GM20000 (cell line): ENCODE results near the gene TDP2.
"Not testable (repeated sequence)": the region's sequence is repeated elsewhere in the genome, so short reads cannot be mapped to it uniquely, and the experiment has no call there.

Experiments
- DNase-seq: peaks from one replicate; pipeline ENCODE4 v3.0.0; 2012; ENCODE audit warnings: low spot score
- TF ChIP-seq, protein P1 (sequence below): IDR thresholded peaks from 2 replicates; pipeline ENCODE4 v1.5.1; 2012; ENCODE audit warnings: mild to moderate bottlenecking, control low read depth; ENCODE audit errors: extremely low read depth, missing control alignments

Gene TDP2

DNA sequence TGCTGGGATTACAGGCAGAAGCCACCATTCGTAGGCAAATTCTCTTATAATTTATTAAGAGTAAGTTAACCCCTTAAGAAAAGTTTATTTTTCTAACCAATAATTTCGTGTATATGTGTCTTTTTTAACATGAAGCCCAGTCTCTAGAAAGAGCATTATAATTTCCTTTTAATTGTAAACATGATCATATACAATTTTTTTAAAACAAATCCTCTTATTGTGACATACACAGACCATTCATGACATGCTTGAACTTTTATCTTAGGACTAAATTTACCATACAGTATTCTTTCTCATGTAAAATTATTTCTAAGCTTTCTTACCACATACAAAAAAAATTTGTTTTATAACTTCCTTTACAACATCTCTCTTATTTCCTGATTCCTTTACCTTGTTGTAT lies 6.9 kb upstream of the TDP2 start:
- no peak for DNase-seq

DNA sequence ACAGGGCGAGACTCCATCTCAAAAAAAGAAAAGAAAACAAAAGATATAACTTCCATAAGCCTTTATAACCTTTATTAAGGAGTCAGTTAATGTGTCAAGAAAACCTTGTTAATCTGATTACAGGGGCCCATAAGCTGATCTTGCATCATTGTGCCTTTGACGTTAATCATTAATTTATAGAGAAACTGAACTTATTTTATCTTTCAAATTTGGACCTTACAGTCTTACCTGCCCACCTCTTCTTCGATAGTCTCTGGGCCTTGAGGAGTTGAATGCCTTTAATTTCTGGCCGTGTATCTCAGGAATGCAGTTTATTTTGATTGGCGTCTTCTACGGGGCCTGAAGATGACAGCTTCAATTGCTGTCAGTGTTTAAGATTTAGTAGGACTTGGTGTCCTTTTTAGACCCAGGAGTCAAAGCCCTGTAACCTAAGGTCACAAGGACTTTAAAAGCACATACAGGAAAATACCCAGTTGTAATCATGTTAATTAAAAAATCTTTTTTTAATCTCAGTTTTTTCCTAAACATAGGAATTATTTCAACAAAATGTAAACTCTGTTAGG lies 6.0 kb upstream of the TDP2 start:
- TF ChIP-seq, protein P1, sequence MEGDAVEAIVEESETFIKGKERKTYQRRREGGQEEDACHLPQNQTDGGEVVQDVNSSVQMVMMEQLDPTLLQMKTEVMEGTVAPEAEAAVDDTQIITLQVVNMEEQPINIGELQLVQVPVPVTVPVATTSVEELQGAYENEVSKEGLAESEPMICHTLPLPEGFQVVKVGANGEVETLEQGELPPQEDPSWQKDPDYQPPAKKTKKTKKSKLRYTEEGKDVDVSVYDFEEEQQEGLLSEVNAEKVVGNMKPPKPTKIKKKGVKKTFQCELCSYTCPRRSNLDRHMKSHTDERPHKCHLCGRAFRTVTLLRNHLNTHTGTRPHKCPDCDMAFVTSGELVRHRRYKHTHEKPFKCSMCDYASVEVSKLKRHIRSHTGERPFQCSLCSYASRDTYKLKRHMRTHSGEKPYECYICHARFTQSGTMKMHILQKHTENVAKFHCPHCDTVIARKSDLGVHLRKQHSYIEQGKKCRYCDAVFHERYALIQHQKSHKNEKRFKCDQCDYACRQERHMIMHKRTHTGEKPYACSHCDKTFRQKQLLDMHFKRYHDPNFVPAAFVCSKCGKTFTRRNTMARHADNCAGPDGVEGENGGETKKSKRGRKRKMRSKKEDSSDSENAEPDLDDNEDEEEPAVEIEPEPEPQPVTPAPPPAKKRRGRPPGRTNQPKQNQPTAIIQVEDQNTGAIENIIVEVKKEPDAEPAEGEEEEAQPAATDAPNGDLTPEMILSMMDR = no peak

More for the DNA sequence above, 6.9 kb upstream of the TDP2 start:
- TF ChIP-seq, protein P1 = no peak

DNA sequence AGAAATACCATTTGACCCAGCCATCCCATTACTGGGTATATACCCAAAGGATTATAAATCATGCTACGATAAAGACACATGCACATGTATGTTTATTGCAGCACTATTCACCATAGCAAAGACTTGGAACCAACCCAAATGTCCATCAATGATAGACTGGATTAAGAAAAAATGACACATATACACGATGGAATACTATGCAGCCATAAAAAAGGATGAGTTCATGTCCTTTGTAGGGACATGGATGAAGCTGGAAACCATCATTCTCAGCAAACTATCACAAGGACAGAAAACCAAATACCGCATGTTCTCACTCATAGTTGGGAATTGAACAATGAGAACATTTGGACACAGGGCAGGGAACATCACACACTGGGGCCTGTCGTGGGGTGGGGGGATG lies 4.4 kb upstream of the TDP2 start:
- DNase-seq = not testable (repeated sequence)

More for the DNA sequence above, 6.0 kb upstream of the TDP2 start:
- DNase-seq = no peak

- not testable (repeated sequence) for DNase-seq
Observed at GRCh38 chr6:24670492-24670891, 3.8 kb upstream of the TDP2 start.

GRCh38 chr6:24668997-24669361 lies 2.3 kb upstream of the TDP2 start:
- TF ChIP-seq, protein P1 = no peak
- DNase-seq = no peak

- DNase-seq = not testable (repeated sequence)
Observed at GRCh38 chr6:24668066-24668996, 1.6 kb upstream of the TDP2 start.

GRCh38 chr6:24667378-24667803 lies 692 bp upstream of the TDP2 start:
- TF ChIP-seq, protein P1 = no peak

GRCh38 chr6:24666097-24666640 lies 530 bp downstream of the TDP2 start:
- TF ChIP-seq, protein P1 = no peak
- peak; percentile 42 for DNase-seq

More at GRCh38 chr6:24667378-24667803, 692 bp upstream of the TDP2 start:
- peak; percentile 12 for DNase-seq
